Retina (tissue), 1 donor: ENCODE results near the gene ANKRD39.
"Not testable (repeated sequence)": the region's sequence is repeated elsewhere in the genome, so short reads cannot be mapped to it uniquely, and the experiment has no call there.

ENCODE experiments used
- DNase-seq: peaks from one replicate; pipeline ENCODE4 v3.0.0-alpha.2; 2016

ANKRD39 gene

DNA sequence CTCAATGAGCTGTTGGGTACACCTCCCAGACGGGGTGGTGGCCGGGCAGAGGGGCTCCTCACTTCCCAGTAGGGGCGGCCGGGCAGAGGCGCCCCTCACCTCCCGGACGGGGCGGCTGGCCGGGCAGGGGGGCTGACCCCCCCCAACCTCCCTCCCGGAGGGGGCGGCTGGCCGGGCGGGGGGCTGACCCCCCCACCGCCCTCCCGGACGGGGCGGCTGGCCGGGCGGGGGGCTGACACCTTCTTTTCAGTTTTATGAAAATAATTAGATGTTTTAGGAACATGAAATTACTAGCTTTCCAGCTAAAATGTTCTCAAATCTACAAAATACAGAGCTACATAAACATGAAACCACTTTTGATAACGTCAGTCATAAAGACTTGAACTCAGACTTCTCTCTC, 51.9 kb downstream of the ANKRD39 start:
- DNase-seq = not testable (repeated sequence)

DNA sequence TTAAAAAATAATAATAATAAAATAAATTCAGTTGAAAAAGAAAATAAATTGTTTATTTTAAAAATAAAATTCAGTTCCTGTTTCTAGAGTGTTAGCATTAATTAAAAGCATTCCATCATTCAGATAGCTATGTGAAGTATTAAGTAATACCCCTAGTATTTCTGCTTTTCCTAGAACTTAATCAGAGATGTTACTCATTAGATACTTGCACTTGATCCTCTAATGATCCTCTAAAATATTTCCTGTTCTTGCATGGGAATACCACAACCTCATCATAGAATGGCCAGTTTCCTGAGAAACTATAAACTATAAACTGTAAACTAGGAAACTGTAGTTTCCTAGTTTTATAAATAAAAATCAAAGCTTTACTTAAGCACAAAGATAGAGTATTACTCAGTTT, 52.8 kb downstream of the ANKRD39 start:
- DNase-seq = no peak

DNA sequence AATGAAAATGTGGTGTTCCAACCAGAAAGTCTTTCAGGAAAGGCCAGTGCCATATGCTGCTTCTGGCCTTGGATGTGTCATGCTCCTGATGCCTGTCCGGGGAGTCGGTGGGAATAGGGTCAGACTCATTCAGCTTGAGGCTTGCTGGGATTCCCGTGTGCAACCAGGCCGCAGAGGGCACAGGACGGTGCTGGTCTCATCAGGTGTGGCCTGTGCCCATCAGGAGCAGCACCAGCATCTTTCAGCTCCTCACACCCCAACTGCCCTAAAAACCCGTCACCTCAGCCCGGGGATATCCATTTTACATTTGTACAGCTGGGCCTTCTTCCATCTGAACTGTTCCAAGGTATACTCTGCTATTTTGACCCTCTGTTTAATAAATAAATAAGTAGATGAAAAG, 55.1 kb downstream of the ANKRD39 start:
- DNase-seq = no peak

DNA sequence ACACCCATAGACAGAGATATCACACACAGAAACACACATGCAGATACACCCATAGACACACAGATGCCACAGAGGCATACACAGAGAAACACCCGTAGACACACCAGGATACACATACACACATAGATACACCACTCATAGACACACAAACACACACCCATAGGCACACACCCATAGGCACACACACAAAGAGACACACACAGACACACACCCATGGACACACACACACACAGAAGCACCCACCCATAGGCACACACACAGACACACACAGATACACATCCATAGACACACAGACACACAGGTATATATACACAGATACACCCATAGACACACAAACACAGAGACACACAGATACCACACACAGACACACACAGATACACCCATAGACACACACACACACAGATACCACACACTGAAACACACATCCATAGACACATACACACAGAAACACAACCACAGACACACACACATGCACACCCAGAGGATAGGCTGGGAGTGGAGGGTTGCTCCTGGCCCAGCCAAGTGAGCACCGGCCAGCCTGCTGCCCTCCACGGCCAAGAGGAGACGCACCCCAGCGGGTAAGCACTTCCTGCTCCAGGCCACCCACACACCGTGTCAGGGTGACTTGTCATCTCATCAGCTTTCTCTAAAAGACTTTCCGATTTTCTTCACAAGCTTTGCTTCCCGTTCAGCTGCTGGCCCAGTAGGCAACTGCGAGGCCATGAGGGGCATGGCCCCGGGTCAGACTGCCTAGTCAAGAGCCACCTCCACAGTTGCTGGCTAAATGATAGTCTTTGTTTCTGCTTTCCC, 55.8 kb downstream of the ANKRD39 start:
- no peak for DNase-seq

DNA sequence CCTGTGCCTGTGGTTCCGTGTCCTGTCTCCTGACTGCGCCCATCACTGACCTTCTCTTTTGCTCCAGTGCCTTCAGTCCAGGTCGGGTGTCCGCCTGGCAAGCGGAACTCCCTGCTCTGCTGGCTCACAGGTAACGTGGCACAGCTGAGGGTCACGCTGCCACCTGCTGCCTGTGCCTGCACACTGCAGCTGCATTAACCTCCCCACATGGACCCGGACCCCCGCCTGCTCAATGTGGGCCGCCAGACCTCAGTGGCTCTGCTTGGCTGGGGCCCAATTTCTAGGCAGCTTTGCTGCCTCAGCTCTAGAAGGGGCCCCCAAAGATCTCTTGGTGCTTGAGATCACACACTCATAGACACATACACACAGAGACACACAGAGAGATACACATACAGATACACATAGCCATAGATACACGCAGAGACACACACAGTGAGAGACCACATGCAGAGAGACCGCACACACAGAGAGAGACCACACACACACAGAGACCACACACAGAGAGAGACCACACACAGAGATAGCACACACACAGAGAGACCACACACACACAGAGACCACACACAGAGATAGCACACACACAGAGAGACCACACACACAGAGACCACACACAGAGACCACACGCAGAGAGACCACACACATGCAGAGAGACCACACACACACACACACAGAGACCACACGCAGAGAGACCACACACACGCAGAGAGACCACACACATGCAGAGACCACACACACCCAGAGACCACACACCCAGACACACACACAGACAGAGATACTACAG, 56.6 kb downstream of the ANKRD39 start:
- DNase-seq = peak; percentile 78

DNA sequence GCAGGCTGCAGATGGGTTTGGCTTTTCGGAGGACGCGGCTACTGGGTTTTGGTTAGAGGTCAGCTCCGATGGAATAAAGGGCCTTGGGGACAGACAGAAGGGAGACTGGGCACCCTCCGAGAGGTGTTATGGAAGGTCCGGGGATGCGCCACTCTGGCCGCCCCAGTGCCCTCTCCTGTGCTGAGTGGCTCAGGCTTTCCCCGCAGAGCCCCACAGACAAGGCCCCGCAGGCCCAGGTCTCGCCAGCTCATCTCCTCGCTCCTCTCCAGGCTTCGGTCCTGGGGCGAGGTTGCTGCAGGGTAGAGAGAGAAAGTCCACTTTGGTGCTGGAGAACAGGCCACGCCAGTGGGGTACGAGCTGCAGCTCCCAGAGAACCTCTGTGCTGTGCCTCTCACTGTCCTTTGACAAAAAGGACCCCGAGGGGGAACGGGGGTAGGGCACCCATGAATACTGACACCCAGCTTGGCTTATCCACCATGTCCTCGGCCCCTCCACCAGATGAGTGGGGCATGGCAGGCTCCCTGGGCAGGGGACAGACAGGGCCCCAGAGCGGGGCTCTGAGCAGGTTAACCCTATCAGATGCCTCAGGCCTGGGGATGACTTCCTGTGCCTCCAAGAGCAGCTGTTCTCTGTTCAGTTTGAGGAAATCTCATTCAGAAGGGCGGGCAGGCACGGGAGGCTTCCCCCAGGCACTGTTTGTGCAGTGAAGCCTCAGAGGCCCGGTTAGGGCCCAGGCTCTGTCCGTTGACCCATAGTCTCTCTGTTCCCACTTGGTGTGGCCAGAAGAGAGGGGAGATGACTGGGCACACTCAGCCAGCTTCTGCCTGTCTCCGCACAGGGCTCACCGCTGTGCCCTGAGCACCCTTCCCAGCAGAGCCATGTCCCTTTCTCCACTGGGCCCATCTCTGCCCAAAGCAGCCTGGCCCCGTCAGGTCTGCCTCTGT, 57.5 kb downstream of the ANKRD39 start:
- no peak for DNase-seq

DNA sequence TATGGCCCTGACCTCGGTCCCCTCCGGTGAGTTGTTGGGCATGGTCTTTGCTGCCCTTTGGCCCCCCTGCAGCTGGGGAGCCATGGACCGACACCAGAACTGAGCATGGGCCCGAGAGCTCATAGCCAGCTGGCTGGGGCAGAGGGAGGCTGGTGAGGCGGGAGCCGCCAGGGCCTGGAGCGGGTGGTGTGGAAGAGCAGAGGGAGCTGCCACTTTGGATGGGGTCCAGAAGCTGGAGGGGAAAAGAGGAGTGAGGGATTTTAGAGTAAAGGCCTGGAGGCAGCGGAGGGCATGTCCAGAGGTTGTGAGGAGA, 58.2 kb downstream of the ANKRD39 start:
- DNase-seq = no peak

DNA sequence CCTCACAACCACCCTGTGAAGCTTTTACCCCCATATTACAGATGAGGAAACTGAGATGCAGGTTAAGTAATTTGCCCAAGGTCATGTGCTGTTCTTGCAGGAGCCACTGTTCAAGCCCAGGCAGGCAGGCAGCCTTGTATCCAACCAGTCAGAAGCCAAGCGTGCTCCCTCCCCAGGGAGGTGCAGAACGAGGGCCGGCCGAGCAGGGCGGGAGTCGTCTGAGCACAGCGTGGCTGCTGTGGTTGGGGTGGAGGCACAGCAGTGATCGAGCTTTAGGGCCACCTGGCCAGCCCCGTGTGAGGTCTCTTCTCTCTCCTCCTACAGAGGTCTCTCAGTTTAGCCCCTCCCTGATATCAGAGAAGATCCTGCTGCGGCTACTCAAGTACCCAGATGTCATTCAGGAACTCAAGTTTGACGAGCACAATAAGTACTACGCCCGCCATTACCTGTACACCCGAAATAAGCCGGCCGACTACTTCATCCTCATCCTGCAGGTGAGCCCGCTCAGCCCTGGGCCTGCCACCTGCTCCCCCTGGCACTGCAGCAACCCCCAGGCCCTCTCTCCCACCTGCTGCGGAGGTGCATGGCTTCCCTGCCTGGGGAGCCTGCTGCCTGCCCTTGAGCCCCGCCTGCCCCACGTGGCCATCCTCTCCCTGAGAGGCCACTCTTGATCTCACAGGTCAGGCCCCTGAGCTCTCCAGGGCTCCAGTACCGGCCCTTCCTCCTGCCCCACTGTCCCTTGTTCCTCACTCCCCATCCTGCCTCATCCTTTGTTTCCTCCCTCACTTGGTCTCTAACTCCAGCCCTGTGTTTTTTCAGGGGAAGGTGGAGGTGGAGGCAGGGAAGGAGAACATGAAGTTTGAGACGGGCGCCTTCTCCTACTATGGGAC, 58.8 kb downstream of the ANKRD39 start:
- no peak for DNase-seq
